ENCODE results near the gene LEF1.
A peak's percentile ranks its signal among the peaks of the same experiment; 100 is the strongest.

Gene LEF1

GRCh38 chr4:108109997-108110416 lies 58.7 kb downstream of the LEF1 start:
- no peak for DNase-seq (ENCODE audit: low spot score)

GRCh38 chr4:108109111-108109510 lies 59.6 kb downstream of the LEF1 start:
- DNase-seq (ENCODE audit: low spot score): no peak

GRCh38 chr4:108107729-108108382 lies 60.9 kb downstream of the LEF1 start:
- DNase-seq (ENCODE audit: low spot score): no peak

DNA sequence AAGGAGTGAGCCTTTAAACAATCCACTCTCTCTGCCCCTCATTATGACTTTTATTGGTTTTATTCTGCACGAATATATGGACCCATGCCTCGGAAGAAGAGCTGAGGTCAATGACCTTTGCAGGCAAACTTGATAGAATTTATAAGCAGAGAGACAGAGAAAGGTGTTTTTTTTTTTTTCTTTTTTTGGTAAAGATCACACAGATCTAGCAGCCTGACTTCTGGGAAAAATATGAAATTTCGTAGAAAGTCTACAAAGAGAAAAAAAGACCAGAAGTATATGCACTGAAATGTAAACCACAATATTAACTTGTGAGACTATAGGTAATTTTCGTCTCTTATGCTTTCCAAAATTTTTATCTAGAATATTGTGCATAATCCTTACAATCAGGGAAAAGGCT lies 61.6 kb downstream of the LEF1 start:
- DNase-seq (ENCODE audit: low spot score): no peak

- no peak for DNase-seq (ENCODE audit: low spot score)
These were observed 62.5 kb downstream of the LEF1 start for GRCh38 chr4:108106186-108106585.

DNA sequence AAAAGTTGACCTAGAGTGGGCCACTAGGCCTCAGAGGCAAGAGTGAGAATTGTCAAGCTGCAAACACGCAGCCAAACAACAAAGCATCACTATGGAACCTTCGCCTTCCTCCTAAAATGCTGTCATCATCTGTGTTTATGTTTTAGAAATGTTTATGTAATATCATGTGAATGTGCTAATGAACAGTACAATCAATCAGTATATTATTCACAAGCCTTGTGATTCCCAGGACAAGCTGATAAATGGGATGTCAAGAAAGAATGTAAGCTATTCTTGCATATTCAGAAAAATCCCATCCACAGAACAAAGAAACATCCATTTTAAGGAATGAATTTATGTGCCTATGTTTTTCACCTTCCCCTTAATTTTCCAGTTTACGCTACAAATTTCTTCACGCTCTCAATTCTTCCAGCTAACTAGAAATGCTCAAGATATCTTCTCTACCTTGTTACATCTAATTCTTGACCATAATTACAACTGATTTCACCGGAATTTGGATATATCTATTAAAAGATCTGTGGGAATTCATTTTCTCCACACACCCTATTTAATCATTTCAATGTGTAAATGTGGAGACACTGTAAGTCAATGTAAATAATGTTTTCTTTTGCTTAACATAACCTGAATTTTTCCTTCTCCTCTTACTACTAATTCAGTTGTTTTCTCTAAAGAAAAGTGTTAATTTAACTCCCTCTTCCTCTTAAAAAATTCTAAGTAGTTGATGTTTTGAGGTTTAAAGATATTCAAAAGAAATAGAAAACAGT lies 65.5 kb downstream of the LEF1 start:
- no peak for DNase-seq (ENCODE audit: low spot score)

DNA sequence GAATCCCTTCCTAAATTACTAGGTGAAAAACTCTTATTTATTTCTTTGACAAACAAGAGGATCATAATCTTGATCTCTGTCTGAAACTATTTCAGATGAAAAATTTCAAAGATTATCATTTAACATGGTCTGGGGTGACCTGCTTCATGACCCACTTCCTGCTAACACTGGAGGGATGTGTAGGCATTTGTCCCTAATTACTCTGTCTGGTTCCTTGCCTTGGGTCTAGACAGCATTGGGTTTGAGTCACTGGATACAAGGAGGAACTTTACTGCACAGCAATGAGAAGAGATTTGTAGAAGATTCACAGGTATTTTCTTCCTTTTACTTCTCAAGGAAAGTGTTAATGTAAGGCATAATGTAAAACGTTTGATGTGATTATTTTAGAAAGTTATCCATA lies 67.9 kb downstream of the LEF1 start:
- no peak for DNase-seq (ENCODE audit: low spot score)

DNA sequence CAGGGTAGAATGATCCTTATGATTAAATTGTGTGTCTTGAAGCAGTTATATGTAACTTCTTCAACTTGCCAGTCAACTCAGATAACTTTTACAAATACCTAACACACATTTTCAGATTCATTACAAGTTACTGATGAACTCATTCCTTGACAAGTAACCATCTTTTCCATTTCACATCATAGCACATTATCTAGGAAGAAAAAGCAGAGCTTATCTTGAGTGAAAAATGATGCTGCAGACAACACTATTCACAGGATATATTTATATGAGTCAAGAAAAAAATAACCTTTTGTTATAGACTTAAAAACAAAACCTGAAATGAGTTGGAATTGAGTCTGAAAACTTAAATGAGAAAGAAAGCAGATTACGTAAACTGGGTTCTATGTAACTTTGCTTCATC lies 68.9 kb downstream of the LEF1 start:
- DNase-seq (ENCODE audit: low spot score): no peak

DNA sequence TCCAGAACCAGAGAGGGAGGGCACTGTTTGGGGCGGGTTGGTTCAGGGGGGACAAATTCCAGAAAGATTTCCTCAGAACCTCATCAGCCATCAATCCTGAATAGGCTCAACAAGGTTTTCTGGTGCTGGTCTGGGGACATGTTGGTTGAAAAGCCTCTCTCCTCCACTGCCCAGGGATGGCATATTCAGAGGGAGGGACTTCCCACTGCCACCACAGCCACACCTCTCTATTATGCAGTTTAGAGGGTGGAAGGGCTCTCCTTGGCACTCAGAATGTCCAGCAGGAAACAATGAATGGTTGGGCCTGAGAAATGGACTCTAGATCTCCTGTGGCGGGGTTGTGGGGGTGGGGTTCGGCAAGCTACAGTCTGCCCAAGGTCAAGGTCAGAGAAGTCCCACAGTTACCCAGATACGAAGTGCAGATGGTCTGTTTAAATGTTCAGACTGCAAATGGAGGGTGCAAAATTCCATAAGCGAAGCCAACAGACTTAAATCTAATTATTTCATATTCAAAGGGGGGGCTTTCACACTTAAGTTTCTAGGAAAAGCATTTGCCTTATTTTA lies 70.7 kb downstream of the LEF1 start:
- DNase-seq (ENCODE audit: low spot score): no peak

GRCh38 chr4:108094923-108095482 lies 73.7 kb downstream of the LEF1 start:
- DNase-seq (ENCODE audit: low spot score): no peak

- DNase-seq (ENCODE audit: low spot score): no peak
These were observed 74.6 kb downstream of the LEF1 start for GRCh38 chr4:108094131-108094530.

DNA sequence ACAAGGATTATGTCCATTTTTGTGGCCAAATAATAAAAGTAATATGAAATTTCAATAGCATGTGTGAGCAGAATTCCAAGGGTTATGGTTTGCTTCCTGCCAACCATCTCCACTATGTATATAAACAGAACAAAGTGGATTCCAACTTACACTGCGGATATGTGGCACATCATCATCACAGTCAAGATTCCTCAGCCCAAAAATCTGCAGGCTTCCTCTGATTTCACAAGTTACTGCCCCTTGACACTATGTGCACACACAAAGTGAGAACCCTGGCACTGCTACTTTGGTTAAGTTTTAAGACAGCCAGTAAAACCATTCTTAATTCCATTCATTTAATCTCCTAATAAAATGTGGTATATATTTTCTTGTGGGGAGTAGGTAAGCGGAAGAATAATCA lies 76.4 kb downstream of the LEF1 start:
- no peak for DNase-seq (ENCODE audit: low spot score)

- no peak for DNase-seq (ENCODE audit: low spot score)
These were observed 81.3 kb downstream of the LEF1 start for GRCh38 chr4:108087293-108087967.

- no peak for DNase-seq (ENCODE audit: low spot score)
These were observed 87.5 kb downstream of the LEF1 start for GRCh38 chr4:108081256-108081655.

GRCh38 chr4:108080747-108081146 lies 88.0 kb downstream of the LEF1 start:
- DNase-seq (ENCODE audit: low spot score): no peak

GRCh38 chr4:108078024-108078733 lies 90.6 kb downstream of the LEF1 start:
- DNase-seq (ENCODE audit: low spot score): no peak

DNA sequence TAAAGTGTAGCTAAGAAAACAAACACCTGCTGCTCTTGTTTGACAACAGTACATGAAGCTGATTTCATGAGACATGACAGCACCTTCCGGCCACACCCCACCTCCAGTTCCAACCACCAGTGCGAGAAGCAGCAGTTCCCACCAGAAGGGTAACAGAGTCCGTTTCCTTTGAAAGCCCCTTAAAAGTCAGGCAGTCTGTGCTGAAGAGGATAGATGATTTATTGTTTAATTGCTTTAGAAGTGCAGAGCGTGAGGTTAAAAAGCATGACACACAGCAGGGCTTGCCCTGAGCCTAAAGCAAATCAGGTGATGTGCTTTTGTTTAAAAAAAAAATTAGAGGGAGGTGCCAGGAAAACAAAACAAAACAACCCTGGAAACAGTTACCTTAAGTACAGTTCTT lies 96.4 kb downstream of the LEF1 start:
- peak; percentile 82 for DNase-seq (ENCODE audit: low spot score)

GRCh38 chr4:108070775-108071174 lies 98.0 kb downstream of the LEF1 start:
- DNase-seq (ENCODE audit: low spot score): no peak

DNA sequence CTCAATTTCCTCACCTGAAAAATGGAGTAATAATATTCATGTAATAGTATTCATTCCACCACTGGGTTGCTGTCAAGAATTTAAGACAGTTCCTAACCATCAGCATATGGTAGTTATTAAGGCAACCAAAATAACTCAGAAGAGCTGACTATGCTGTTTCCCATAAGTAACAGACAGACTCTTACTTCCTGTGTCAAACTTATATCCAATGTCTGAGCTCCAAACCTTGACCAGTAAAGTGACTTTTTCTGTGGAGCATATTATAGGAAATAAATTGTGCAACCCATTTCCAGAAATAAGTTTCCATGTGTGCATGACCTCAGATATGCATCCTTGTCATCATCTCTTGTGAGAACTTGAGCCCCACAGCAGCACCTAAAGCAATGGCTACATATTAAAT lies 100.3 kb downstream of the LEF1 start:
- no peak for DNase-seq (ENCODE audit: low spot score)

- DNase-seq (ENCODE audit: low spot score): peak; percentile 33
These were observed 107.9 kb downstream of the LEF1 start for GRCh38 chr4:108060686-108061321.

DNA sequence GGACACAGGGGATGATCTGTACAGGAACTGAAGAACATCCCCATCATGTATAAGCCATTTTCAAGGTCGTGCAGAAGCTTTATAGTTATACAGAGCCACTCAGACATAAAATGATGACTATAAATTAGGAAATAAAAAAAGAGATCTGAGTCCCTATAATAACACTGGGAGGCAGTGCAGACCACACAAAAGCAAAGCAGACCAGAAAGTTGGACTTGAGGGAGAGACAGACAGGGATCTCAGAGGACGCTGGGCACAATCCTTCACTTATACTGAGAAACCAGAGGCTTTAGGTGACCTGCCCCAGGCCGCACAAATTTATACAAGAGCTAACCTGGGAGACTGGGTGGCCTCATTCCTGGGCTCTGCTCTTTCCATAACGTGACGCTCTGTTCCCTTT lies 108.6 kb downstream of the LEF1 start:
- DNase-seq (ENCODE audit: low spot score): peak; percentile 53
